HG03280 (cell line): ENCODE measurements around the gene PSMB4.
"Not testable (repeated sequence)": the region's sequence is repeated elsewhere in the genome, so short reads cannot be mapped to it uniquely, and the experiment has no call there.

Experiments used
- ATAC-seq: cut with Tn5 transposase; IDR thresholded peaks from one replicate; pipeline ENCODE4 v1.9.1; 2021; ENCODE audit warnings: mild to moderate bottlenecking, moderate library complexity; ENCODE audit not compliant: unreplicated experiment

Gene PSMB4

GRCh38 chr1:151386002-151386401 lies 13.4 kb upstream of the PSMB4 start:
- ATAC-seq, result no peak

DNA sequence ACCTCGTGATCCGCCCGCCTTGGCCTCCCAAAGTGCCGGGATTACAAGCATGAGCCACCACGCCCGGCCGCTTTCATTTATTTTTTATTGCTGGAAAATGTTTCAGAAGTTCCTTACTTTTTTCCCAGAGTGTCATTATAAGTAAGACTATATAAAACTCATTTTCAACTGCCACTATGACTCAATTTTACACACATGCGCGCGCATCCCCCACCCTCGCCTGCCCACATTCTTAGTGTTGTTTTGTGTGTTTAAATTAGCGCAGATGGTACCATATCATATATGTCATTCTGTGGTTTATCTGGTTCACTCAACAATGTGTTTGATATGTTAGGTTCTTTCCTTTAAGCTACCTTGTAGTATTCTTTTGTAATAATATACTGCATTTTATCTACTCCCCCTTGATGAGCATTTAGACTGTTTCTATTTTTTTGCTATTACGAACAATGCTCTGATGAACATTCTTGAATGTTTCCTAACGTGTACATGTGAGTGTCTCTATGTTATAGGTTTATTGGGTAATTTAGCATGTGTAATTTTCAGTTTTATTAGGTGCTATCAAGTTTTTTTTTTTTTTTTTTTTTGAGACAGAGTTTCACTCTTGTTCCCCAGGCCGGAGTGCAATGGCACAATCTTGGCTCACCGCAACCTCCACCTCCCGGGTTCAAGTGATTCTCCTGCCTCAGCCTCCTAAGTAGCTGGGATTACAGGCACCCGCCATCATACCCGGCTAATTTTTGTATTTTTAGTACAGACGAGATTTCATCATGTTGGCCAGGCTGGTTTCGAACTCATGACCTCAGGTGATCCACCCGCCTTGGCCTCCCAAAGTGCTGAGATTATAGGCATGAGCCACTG lies 8.9 kb upstream of the PSMB4 start:
- ATAC-seq, result not testable (repeated sequence)

GRCh38 chr1:151391079-151391563 lies 8.3 kb upstream of the PSMB4 start:
- no peak for ATAC-seq

GRCh38 chr1:151393583-151393982 lies 5.8 kb upstream of the PSMB4 start:
- ATAC-seq, result no peak

DNA sequence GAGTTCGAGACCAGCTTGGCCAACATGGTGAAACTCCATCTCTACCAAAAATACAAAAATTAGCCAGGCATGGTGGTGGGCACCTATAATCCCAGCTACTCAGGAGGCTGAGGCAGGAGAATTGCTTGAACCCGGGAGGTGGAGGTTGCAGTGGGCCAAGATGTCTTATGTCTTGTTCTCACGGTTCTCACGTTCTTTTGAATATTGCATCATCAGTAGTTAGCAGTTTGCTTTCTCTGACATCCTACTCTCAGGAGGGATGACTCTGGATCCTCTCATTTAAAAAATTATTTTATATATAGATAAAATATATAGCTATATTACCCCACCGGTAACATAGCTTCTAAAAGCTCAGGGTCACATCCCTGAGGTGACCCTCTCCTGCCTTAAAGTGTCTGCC lies 3.1 kb upstream of the PSMB4 start:
- ATAC-seq, result not testable (repeated sequence)

GRCh38 chr1:151401125-151401788 lies 1.9 kb downstream of the PSMB4 start:
- ATAC-seq, result no peak

DNA sequence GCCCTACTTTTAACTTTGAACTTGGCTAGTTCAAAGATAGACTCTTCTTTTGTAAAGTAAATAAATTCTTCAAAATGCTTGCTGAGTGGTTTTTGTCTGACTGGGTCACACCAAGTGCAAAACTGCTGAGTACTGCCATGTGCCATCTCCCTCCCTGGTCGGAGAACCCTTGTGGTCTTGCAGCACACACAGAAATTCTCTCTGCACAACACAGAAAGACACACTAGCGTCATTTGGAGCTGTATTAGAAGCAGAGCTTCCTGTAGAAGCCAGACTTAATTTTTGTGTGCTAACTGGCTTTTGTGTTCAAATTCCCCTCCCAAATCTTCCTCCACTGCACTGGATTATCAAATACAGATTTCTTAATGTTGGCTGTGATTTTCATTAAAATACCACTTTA lies 2.5 kb downstream of the PSMB4 start:
- ATAC-seq, result no peak

DNA sequence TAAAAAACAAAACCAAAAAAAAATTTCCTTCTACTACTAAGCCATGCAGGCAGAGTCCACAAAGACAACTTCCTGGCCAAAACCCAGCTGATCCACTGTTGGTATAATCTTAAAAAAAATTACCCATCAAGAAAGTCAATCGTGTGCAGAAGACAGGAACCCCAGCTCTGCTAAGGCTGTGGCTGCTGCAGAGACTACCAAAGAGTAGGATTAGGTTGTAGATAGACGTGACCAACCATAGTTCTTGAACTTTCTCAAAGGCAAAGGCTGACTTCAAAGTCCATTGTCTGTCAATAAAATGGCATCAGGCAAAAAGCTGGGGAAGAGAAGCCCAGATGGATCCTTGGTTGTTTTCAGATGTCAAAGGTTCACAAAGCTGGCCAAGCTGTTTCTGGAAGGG lies 3.4 kb downstream of the PSMB4 start:
- no peak for ATAC-seq

- ATAC-seq, result no peak
These were observed 4.2 kb downstream of the PSMB4 start for GRCh38 chr1:151403612-151404011.

GRCh38 chr1:151405187-151405951 lies 6.0 kb downstream of the PSMB4 start:
- ATAC-seq, result no peak

- ATAC-seq, result no peak
These were observed 6.8 kb downstream of the PSMB4 start for GRCh38 chr1:151406176-151406575.

DNA sequence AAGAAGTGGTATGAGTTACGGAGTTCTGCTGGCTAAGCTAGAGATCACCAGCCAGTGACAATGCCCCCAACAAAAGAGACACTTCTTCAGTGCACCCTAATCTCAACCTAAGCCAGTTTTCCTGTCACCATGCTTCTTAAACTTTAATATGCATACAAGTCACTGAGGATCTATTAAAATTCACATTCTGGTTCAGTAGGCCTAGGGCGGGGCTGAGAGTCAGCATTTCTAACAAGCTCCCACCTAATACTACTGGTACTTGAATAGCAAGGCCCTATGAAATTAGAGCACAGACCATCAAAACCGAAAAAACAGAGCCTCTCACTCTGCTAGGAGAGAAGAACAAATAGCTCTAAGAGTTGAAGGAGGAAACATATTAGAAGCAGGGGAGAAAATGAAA lies 7.9 kb downstream of the PSMB4 start:
- ATAC-seq, result no peak

DNA sequence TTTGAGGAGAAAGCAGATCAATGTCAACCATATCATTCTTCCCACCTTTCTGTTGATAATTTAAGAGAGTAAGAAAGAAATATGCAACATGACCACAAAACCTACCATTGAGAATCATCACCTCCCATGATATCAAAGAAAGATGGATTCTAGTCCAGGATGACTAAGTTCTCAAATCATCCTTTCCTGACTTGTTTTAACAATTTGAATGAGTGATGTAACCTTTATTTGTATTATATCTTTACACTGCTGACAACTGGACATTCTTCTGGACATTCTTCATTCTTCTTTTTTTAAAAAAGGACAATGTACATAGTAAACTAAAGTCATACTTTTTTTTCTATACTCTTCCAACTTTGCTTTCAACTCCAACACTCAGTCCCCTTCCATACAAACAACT lies 9.5 kb downstream of the PSMB4 start:
- ATAC-seq, result no peak

- ATAC-seq, result no peak
These were observed 12.5 kb downstream of the PSMB4 start for GRCh38 chr1:151411884-151412283.

- no peak for ATAC-seq
These were observed 16.9 kb downstream of the PSMB4 start for GRCh38 chr1:151416231-151416630.

- no peak for ATAC-seq
These were observed 18.7 kb downstream of the PSMB4 start for GRCh38 chr1:151418081-151418480.

- no peak for ATAC-seq
These were observed 20.4 kb downstream of the PSMB4 start for GRCh38 chr1:151419819-151420218.

GRCh38 chr1:151425103-151425502 lies 25.7 kb downstream of the PSMB4 start:
- no peak for ATAC-seq

GRCh38 chr1:151428068-151428467 lies 28.7 kb downstream of the PSMB4 start:
- no peak for ATAC-seq

DNA sequence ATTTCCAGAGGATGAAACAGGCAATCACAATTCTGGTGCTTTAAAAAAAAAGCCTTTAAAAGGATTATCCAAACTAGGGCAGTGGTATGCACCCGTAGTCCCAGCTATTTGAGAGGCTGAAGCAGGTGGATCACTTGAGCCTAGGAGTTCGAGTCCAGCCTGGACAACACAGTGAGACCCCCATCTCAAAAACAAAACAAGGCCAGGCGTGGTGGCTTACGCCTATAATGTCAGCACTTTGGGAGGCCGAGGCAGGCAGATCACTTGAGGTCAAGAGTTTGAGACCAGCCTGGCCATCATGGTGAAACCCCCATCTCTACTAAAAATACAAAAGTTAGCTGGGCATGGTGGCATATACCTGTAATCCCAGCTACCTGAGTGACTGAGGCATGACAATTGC lies 34.5 kb downstream of the PSMB4 start:
- ATAC-seq, result not testable (repeated sequence)

GRCh38 chr1:151435174-151435573 lies 35.8 kb downstream of the PSMB4 start:
- ATAC-seq, result no peak
